ENCODE measurements around the gene FHOD1.

Gene FHOD1

GRCh38 chr16:67195676-67196075 lies 51.6 kb downstream of the FHOD1 start:
- TF ChIP-seq GATA3 (IDR thresholded peaks at IDR 0.05; ENCODE audit: low read depth, low read length) (no peak), GATA2 (IDR thresholded peaks at IDR 0.05; ENCODE audit: low read depth, low read length) (no peak)

GRCh38 chr16:67194260-67194659 lies 53.0 kb downstream of the FHOD1 start:
- TF ChIP-seq GATA3 (IDR thresholded peaks at IDR 0.05; ENCODE audit: low read depth, low read length) = no peak
- no peak for TF ChIP-seq GATA2 (IDR thresholded peaks at IDR 0.05; ENCODE audit: low read depth, low read length)

- TF ChIP-seq GATA2 (IDR thresholded peaks at IDR 0.05; ENCODE audit: low read depth, low read length) (no peak), GATA3 (IDR thresholded peaks at IDR 0.05; ENCODE audit: low read depth, low read length) (no peak)
Measured at GRCh38 chr16:67193536-67193935, 53.7 kb downstream of the FHOD1 start.

- no peak for TF ChIP-seq GATA3 (IDR thresholded peaks at IDR 0.05; ENCODE audit: low read depth, low read length)
- no peak for TF ChIP-seq GATA2 (IDR thresholded peaks at IDR 0.05; ENCODE audit: low read depth, low read length)
Measured at GRCh38 chr16:67192781-67193361, 54.4 kb downstream of the FHOD1 start.

GRCh38 chr16:67191995-67192681 lies 55.1 kb downstream of the FHOD1 start, which contains the start of gene E2F4:
TSS of gene E2F4 (plus strand) at chr16:67192155. CDS start at chr16:67192228, 73 bp downstream.
- TF ChIP-seq GATA3 (IDR thresholded peaks at IDR 0.05; ENCODE audit: low read depth, low read length) (no peak), GATA2 (IDR thresholded peaks at IDR 0.05; ENCODE audit: low read depth, low read length) (no peak)

GRCh38 chr16:67191411-67191994 lies 55.8 kb downstream of the FHOD1 start:
- no peak for TF ChIP-seq GATA3 (IDR thresholded peaks at IDR 0.05; ENCODE audit: low read depth, low read length)
- TF ChIP-seq GATA2 (IDR thresholded peaks at IDR 0.05; ENCODE audit: low read depth, low read length) = no peak

GRCh38 chr16:67190448-67191399 lies 56.6 kb downstream of the FHOD1 start:
- no peak for TF ChIP-seq GATA3 (IDR thresholded peaks at IDR 0.05; ENCODE audit: low read depth, low read length)
- no peak for TF ChIP-seq GATA2 (IDR thresholded peaks at IDR 0.05; ENCODE audit: low read depth, low read length)

- TF ChIP-seq GATA2 (IDR thresholded peaks at IDR 0.05; ENCODE audit: low read depth, low read length) (no peak), GATA3 (IDR thresholded peaks at IDR 0.05; ENCODE audit: low read depth, low read length) (no peak)
Measured at GRCh38 chr16:67190041-67190440, 57.2 kb downstream of the FHOD1 start, which contains the start of gene EXOC3L1. TSS of gene EXOC3L1 (minus strand) at chr16:67190136. CDS start at chr16:67189676, 460 bp downstream.

- TF ChIP-seq GATA3 (IDR thresholded peaks at IDR 0.05; ENCODE audit: low read depth, low read length) (no peak), GATA2 (IDR thresholded peaks at IDR 0.05; ENCODE audit: low read depth, low read length) (no peak)
Measured at GRCh38 chr16:67188798-67189197, 58.5 kb downstream of the FHOD1 start.

GRCh38 chr16:67188323-67188722 lies 59.0 kb downstream of the FHOD1 start:
- TF ChIP-seq GATA3 (IDR thresholded peaks at IDR 0.05; ENCODE audit: low read depth, low read length) = no peak
- TF ChIP-seq GATA2 (IDR thresholded peaks at IDR 0.05; ENCODE audit: low read depth, low read length) = no peak

GRCh38 chr16:67187175-67187890 lies 59.9 kb downstream of the FHOD1 start:
- TF ChIP-seq GATA2 (IDR thresholded peaks at IDR 0.05; ENCODE audit: low read depth, low read length) (no peak), GATA3 (IDR thresholded peaks at IDR 0.05; ENCODE audit: low read depth, low read length) (no peak)

GRCh38 chr16:67186550-67186950 lies 60.7 kb downstream of the FHOD1 start:
- TF ChIP-seq GATA2 (IDR thresholded peaks at IDR 0.05; ENCODE audit: low read depth, low read length) = no peak
- no peak for TF ChIP-seq GATA3 (IDR thresholded peaks at IDR 0.05; ENCODE audit: low read depth, low read length)

- TF ChIP-seq GATA3 (IDR thresholded peaks at IDR 0.05; ENCODE audit: low read depth, low read length) (no peak), GATA2 (IDR thresholded peaks at IDR 0.05; ENCODE audit: low read depth, low read length) (no peak)
Measured at GRCh38 chr16:67185651-67186134, 61.6 kb downstream of the FHOD1 start.

Data from SH-SY5Y (cell line).